GM23338 (cell line): ENCODE data around the gene LNX2.

Experiments
- CTCF ChIP-seq, 2 experiments: fragments of 200-600 bp in 1 of 2; sonication (generic) in 1 of 2; conservative IDR thresholded peaks; 2 replicates each; pipeline versions ENCODE4 v1.5.1 to v1.6.1; 2016 to 2017; ENCODE audit warnings: antibody characterized with exemption in 2 of 2, low read depth in 2 of 2, mild to moderate bottlenecking in 2 of 2, moderate library complexity in 1 of 2
- EZH2 ChIP-seq: fragments of 200-600 bp; sonication (generic); IDR thresholded peaks from one replicate; pipeline ENCODE4 v1.8.0; 2017; ENCODE audit warnings: antibody characterized with exemption, mild to moderate bottlenecking, low read depth; ENCODE audit not compliant: unreplicated experiment
- POLR2AphosphoS5 ChIP-seq: IDR thresholded peaks from 2 replicates; pipeline ENCODE4 v1.6.1; 2016; ENCODE audit warnings: antibody characterized with exemption, low read depth
- TF ChIP-seq, protein P1 (sequence below): IDR thresholded peaks from one replicate; pipeline ENCODE4 v1.6.1; 2018; ENCODE audit warnings: antibody characterized with exemption; ENCODE audit not compliant: unreplicated experiment

DNA sequence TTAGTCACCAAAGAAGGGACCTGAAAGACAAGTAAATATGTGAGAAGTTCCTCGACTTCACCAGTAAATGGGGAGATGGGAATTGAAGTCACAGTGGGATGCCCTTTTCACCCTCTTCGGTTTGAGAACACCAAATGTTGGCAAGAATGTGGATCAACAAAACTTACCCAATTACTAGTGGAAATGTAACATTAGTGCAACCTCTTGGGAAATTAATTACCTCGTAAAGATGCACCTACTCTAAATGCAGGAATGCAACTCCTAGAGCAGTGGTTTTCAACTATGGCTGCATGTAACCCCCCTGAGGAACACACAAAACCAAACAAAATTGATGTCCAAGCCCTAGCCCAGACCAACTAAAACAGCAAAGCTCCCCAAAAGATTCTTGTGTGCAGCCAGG lies 78.1 kb downstream of the LNX2 start:
- TF ChIP-seq POLR2AphosphoS5, result no peak
- TF ChIP-seq, protein P1, sequence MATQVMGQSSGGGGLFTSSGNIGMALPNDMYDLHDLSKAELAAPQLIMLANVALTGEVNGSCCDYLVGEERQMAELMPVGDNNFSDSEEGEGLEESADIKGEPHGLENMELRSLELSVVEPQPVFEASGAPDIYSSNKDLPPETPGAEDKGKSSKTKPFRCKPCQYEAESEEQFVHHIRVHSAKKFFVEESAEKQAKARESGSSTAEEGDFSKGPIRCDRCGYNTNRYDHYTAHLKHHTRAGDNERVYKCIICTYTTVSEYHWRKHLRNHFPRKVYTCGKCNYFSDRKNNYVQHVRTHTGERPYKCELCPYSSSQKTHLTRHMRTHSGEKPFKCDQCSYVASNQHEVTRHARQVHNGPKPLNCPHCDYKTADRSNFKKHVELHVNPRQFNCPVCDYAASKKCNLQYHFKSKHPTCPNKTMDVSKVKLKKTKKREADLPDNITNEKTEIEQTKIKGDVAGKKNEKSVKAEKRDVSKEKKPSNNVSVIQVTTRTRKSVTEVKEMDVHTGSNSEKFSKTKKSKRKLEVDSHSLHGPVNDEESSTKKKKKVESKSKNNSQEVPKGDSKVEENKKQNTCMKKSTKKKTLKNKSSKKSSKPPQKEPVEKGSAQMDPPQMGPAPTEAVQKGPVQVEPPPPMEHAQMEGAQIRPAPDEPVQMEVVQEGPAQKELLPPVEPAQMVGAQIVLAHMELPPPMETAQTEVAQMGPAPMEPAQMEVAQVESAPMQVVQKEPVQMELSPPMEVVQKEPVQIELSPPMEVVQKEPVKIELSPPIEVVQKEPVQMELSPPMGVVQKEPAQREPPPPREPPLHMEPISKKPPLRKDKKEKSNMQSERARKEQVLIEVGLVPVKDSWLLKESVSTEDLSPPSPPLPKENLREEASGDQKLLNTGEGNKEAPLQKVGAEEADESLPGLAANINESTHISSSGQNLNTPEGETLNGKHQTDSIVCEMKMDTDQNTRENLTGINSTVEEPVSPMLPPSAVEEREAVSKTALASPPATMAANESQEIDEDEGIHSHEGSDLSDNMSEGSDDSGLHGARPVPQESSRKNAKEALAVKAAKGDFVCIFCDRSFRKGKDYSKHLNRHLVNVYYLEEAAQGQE, result no peak
- no peak for TF ChIP-seq CTCF (conservative IDR thresholded peaks at IDR 0.05; ENCODE audit: low read depth in 2 of 2)
- no peak for TF ChIP-seq EZH2
